K562 (cell line): ENCODE data around the gene GRIK5.

Experiments used
- BRCA1 ChIP-seq, 2 experiments: fragments of 450-650 bp in 1 of 2; sonication (generic) in 1 of 2; formaldehyde crosslinking in 1 of 2; IDR thresholded peaks; 2 replicates each; pipeline versions ENCODE4 v1.5.0 to v1.6.1; 2017 to 2020; ENCODE audit warnings: mild to moderate bottlenecking in 1 of 2, missing genetic modification reagents in 1 of 2
- ELF1 ChIP-seq: fragments of 200-800 bp; sonication (Bioruptor generic); IDR thresholded peaks from 2 replicates; pipeline ENCODE4 v1.6.1; 2016; ENCODE audit warnings: missing genetic modification characterization, missing compliant biosample characterization
- EWSR1 ChIP-seq: fragments of 450-650 bp; IDR thresholded peaks from 2 replicates; pipeline ENCODE4 v1.6.1; 2018; ENCODE audit warnings: borderline replicate concordance, mild to moderate bottlenecking, low read depth, moderate library complexity; ENCODE audit not compliant: partially characterized antibody
- MYNN ChIP-seq, 2 experiments: sonication (generic); formaldehyde crosslinking in 1 of 2; IDR thresholded peaks; 2 replicates each; pipeline versions ENCODE4 v1.5.0 to v1.6.1; 2016 to 2020; ENCODE audit warnings: antibody characterized with exemption in 1 of 2, missing genetic modification reagents in 1 of 2
- RBBP5 ChIP-seq: fragments of 200-600 bp; sonication (generic); IDR thresholded peaks from 2 replicates; pipeline ENCODE4 v1.6.1; 2012; ENCODE audit warnings: borderline replicate concordance, mild to moderate bottlenecking, low read length, control low read depth, inconsistent platforms; ENCODE audit not compliant: insufficient read depth, poor library complexity, severe bottlenecking
- ZBTB8A ChIP-seq: fragments of 450-650 bp; IDR thresholded peaks from 2 replicates; pipeline ENCODE4 v1.6.1; 2018; ENCODE audit warnings: mild to moderate bottlenecking, moderate library complexity; ENCODE audit not compliant: partially characterized antibody
- TF ChIP-seq, protein P1 (sequence below), 3 experiments: IDR thresholded peaks in 2 of 3; conservative IDR thresholded peaks in 1 of 3; 2 replicates each; pipeline ENCODE4 v1.5.1; 2011 to 2012; ENCODE audit warnings: low read length in 3 of 3, mild to moderate bottlenecking in 3 of 3, control low read depth in 2 of 3, improper control_type of control experiment in 1 of 3, inconsistent platforms in 1 of 3, low read depth in 1 of 3, mixed read lengths in 1 of 3, moderate library complexity in 1 of 3; ENCODE audit not compliant: insufficient read depth in 2 of 3

DNA sequence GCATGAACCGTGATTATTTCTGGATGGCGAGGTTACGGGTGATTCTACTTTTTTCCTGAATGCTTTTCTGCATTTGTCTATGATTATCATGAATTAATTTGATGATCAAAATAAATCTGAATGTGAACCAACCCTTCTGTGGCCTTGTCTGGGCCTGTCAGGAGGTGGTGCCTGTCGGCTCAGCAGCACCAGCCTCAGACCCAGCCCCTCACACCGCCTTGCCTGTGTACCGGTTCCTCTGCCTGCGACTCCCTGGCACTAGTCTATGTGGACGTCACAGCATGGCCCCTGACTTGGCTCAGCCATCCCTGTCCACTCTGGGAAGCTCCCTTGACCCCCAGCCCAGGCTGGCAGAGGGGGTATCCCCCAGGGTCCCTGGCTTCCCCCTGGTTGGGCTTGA is 95.4 kb downstream of the GRIK5 start:
- TF ChIP-seq, protein P1, sequence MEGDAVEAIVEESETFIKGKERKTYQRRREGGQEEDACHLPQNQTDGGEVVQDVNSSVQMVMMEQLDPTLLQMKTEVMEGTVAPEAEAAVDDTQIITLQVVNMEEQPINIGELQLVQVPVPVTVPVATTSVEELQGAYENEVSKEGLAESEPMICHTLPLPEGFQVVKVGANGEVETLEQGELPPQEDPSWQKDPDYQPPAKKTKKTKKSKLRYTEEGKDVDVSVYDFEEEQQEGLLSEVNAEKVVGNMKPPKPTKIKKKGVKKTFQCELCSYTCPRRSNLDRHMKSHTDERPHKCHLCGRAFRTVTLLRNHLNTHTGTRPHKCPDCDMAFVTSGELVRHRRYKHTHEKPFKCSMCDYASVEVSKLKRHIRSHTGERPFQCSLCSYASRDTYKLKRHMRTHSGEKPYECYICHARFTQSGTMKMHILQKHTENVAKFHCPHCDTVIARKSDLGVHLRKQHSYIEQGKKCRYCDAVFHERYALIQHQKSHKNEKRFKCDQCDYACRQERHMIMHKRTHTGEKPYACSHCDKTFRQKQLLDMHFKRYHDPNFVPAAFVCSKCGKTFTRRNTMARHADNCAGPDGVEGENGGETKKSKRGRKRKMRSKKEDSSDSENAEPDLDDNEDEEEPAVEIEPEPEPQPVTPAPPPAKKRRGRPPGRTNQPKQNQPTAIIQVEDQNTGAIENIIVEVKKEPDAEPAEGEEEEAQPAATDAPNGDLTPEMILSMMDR (IDR thresholded peaks at IDR 0.05 in 2 of 3, conservative IDR thresholded peaks at IDR 0.05 in 1 of 3; ENCODE audit: insufficient read depth in 2 of 3, low read depth in 1 of 3, low read length in 3 of 3): no peak
- TF ChIP-seq EWSR1 (no peak), RBBP5 (no peak), MYNN (IDR thresholded peaks at IDR 0.05) (no peak), MYNN (CRISPR knock-in tag; IDR thresholded peaks at IDR 0.05) (no peak), ELF1 (tag) (no peak), BRCA1 (IDR thresholded peaks at IDR 0.05) (no peak), BRCA1 (CRISPR knock-in tag; IDR thresholded peaks at IDR 0.05) (no peak), ZBTB8A (no peak)
